NB4 (cell line): ENCODE measurements around the gene AFTPH.

Source experiments
- CTCF ChIP-seq: IDR thresholded peaks from one replicate; pipeline ENCODE4 v1.5.1; 2012; ENCODE audit warnings: low read depth, low read length
- MYC ChIP-seq: IDR thresholded peaks from 2 replicates; pipeline ENCODE4 v1.6.1; 2011; ENCODE audit warnings: low read depth, low read length
- POLR2A ChIP-seq: IDR thresholded peaks from 2 replicates; pipeline ENCODE4 v1.6.1; 2011; ENCODE audit warnings: mild to moderate bottlenecking; ENCODE audit not compliant: insufficient read length; ENCODE audit errors: extremely low read depth

DNA sequence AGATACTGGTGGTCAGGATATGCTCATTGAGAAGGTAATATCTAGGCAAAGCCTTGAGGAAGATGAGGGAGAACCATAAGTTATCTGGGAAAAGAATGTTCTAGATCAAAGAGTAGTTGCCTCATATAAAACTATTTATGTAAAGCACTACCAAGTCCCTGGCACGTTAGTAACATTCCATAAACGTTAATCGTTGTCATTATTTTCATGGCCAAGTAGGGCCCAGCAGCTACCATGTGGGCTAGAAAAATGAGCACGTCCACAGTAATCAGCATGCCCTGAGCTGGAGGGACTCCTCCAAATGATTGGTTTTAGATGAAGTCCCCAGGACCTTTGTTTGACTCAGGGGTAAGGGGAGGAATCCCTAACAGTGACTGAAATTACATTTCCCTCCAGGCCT, 32.7 kb upstream of the AFTPH start:
- TF ChIP-seq CTCF = no peak
- TF ChIP-seq POLR2A = no peak
- no peak for TF ChIP-seq MYC
